Right lobe of liver (tissue), 4 donors: ENCODE data around the gene TRO.

Source experiments
- POLR2A ChIP-seq: fragments of 450-650 bp; IDR thresholded peaks from one replicate; pipeline ENCODE4 v1.6.1; 2017; ENCODE audit warnings: antibody characterized with exemption, mild to moderate bottlenecking
- TF ChIP-seq, protein P1 (sequence below), 4 donors: fragments of 200-600 bp in 3 of 4; fragments of 450-650 bp in 1 of 4; IDR thresholded peaks; one replicate each; pipeline versions ENCODE4 v1.5.1 to v1.8.0; 2016 to 2022; ENCODE audit warnings: antibody characterized with exemption in 4 of 4, mild to moderate bottlenecking in 2 of 4
- donor health status: DM: no; HTN: no; CAD: no.
- donor health status: DM: no; HTN: no; CAD: no.
- donor health status: DM: no; HTN: yes; CAD: no.

DNA sequence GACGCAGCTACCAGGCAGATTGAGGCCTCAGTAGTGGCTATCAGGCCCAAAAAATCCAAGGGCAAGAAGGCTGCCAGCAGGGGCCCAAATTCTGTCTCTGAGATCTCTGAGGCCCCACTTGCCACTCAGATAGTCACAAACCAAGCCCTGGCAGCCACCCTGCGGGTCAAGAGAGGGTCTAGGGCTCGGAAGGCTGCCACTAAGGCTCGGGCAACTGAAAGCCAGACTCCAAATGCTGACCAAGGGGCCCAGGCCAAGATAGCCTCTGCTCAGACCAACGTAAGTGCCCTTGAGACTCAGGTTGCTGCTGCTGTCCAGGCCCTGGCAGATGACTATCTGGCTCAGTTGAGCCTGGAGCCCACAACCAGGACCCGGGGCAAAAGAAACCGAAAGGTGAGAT lies 2.8 kb downstream of the TRO start:
- TF ChIP-seq, protein P1, sequence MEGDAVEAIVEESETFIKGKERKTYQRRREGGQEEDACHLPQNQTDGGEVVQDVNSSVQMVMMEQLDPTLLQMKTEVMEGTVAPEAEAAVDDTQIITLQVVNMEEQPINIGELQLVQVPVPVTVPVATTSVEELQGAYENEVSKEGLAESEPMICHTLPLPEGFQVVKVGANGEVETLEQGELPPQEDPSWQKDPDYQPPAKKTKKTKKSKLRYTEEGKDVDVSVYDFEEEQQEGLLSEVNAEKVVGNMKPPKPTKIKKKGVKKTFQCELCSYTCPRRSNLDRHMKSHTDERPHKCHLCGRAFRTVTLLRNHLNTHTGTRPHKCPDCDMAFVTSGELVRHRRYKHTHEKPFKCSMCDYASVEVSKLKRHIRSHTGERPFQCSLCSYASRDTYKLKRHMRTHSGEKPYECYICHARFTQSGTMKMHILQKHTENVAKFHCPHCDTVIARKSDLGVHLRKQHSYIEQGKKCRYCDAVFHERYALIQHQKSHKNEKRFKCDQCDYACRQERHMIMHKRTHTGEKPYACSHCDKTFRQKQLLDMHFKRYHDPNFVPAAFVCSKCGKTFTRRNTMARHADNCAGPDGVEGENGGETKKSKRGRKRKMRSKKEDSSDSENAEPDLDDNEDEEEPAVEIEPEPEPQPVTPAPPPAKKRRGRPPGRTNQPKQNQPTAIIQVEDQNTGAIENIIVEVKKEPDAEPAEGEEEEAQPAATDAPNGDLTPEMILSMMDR (IDR thresholded peaks at IDR 0.05), result no peak
- no peak for TF ChIP-seq POLR2A
